HCT116 (cell line): ENCODE data around the gene DTNBP1. TPM values are rescaled to one million over a fixed set of nuclear protein-coding genes. Genes with fewer than 3 reads are reported as not detected.

Experiments
- ATAC-seq: fragments of 200-7000 bp; cut with Tn5 transposase; 2 replicates; pipeline ENCODE4 v1.9.1; 2020; ENCODE audit warnings: mild to moderate bottlenecking, moderate library complexity
- BruUV-seq: library from RNA; stranded (reverse); fragments of 400-500 nt; replicated peaks from 2 replicates; lab custom pipeline; 2021; lab: Mats Ljungman, UMichigan
- CTCF ChIA-PET: fragments of 300-600 bp; sonication (Branson Sonifier 250); formaldehyde crosslinking; loops from one replicate; lab custom pipeline; 2021; ENCODE audit warnings: antibody characterized with exemption; lab: Charles Lee
- POLR2A ChIA-PET: fragments of 300-600, 350-600 bp; sonication (Branson Sonifier 250); formaldehyde crosslinking; loops from one replicate; lab custom pipeline; 2021; ENCODE audit warnings: antibody characterized with exemption; lab: Charles Lee
- RAD21 ChIA-PET, 2 experiments: fragments of 300-600 bp; sonication (Branson Sonifier 250); formaldehyde crosslinking; loops; one replicate each; lab custom pipeline; 2023; ENCODE audit warnings: low total read pairs in 2 of 2; ENCODE audit not compliant: uncharacterized antibody in 2 of 2, unreplicated experiment in 2 of 2, low non-redundant PET in 1 of 2; lab: Charles Lee
- DNase-seq: peaks from one replicate; pipeline ENCODE4 v3.0.0-alpha.2; 2010; ENCODE audit warnings: low read depth, low spot score
- H2AFZ ChIP-seq: fragments of 200-600 bp; shearing (Covaris generic), sonication (generic); 2 replicates; pipeline ENCODE4 v1.6.1; 2017; ENCODE audit warnings: low read depth, mixed run types, mixed read lengths, antibody characterized with exemption, low read length; ENCODE audit not compliant: poor library complexity, severe bottlenecking
- H3K27ac ChIP-seq: 2 replicates; pipeline ENCODE4 v1.5.1; 2012; ENCODE audit warnings: low read depth, low read length
- H3K27me3 ChIP-seq: fragments of 200-600 bp; sonication (generic); 2 replicates; pipeline ENCODE4 v1.6.1; 2016; ENCODE audit warnings: mixed run types, low read length, mixed read lengths; ENCODE audit not compliant: insufficient read depth
- H3K36me3 ChIP-seq, 2 experiments: fragments of 200-500 bp in 1 of 2; fragments of 200-600 bp in 1 of 2; sonication (Bioruptor generic) in 1 of 2; sonication (generic) in 1 of 2; 2 replicates each; pipeline versions ENCODE4 v1.5.1 to v1.6.1; 2014 to 2016; ENCODE audit warnings: low read length in 2 of 2, inconsistent platforms in 1 of 2, mixed read lengths in 1 of 2, mixed run types in 1 of 2; ENCODE audit not compliant: insufficient read depth in 2 of 2, control insufficient read depth in 1 of 2
- H3K4me1 ChIP-seq, 2 experiments: fragments of 200-600 bp in 1 of 2; sonication (generic) in 1 of 2; 2 replicates each; pipeline versions ENCODE4 v1.5.1 to v1.6.1; 2012 to 2017; ENCODE audit warnings: low read length in 2 of 2, inconsistent platforms in 1 of 2, mild to moderate bottlenecking in 1 of 2, mixed read lengths in 1 of 2, mixed run types in 1 of 2, moderate library complexity in 1 of 2; ENCODE audit not compliant: insufficient read depth in 2 of 2, control insufficient read depth in 1 of 2
- H3K4me2 ChIP-seq: fragments of 200-600 bp; sonication (generic); 2 replicates; pipeline ENCODE4 v1.6.1; 2017; ENCODE audit warnings: mixed run types, low read length, mixed read lengths
- H3K4me3 ChIP-seq, 2 experiments: fragments of 200-600 bp in 1 of 2; sonication (generic) in 1 of 2; replicated peaks in 1 of 2; 2 replicates each; pipeline ENCODE4 v1.5.1; 2011 to 2016; ENCODE audit warnings: low read length in 2 of 2, control low read depth in 1 of 2, low read depth in 1 of 2, mild to moderate bottlenecking in 1 of 2, mixed read lengths in 1 of 2, mixed run types in 1 of 2
- H3K79me2 ChIP-seq: fragments of 200-600 bp; sonication (generic); 2 replicates; pipeline ENCODE4 v1.6.1; 2017; ENCODE audit warnings: mild to moderate bottlenecking, mixed run types, low read length, moderate library complexity, mixed read lengths; ENCODE audit not compliant: insufficient read depth
- H3K9ac ChIP-seq: fragments of 200-600 bp; sonication (generic); 2 replicates; pipeline ENCODE4 v1.6.1; 2016; ENCODE audit warnings: low read length, mixed read lengths
- H3K9me2 ChIP-seq: fragments of 200-600 bp; sonication (generic), shearing (Covaris generic); 2 replicates; pipeline ENCODE4 v1.6.1; 2017; ENCODE audit warnings: mixed run types, mild to moderate bottlenecking, moderate library complexity; ENCODE audit not compliant: insufficient read depth
- H3K9me3 ChIP-seq, 2 experiments: fragments of 200-500 bp in 1 of 2; fragments of 200-600 bp in 1 of 2; sonication (Bioruptor generic) in 1 of 2; sonication (generic) in 1 of 2; 2 replicates each; pipeline ENCODE4 v1.6.1; 2014 to 2017; ENCODE audit warnings: low read length in 2 of 2, mixed read lengths in 2 of 2, inconsistent platforms in 1 of 2, low read depth in 1 of 2, mild to moderate bottlenecking in 1 of 2, mixed run types in 1 of 2, moderate library complexity in 1 of 2; ENCODE audit not compliant: control insufficient read depth in 1 of 2, insufficient read depth in 1 of 2
- H4K20me1 ChIP-seq: fragments of 200-600 bp; sonication (generic), shearing (Covaris generic); 2 replicates; pipeline ENCODE4 v1.6.1; 2017; ENCODE audit warnings: mixed run types, mild to moderate bottlenecking, moderate library complexity; ENCODE audit not compliant: insufficient read depth
- CBX3 ChIP-seq: IDR thresholded peaks from 2 replicates; pipeline ENCODE4 v1.6.1; 2012; ENCODE audit warnings: low read depth
- EGR1 ChIP-seq: IDR thresholded peaks from 2 replicates; pipeline ENCODE4 v1.6.1; 2012; ENCODE audit warnings: low read depth
- ELF1 ChIP-seq: IDR thresholded peaks from 2 replicates; pipeline ENCODE4 v1.6.1; 2012; ENCODE audit warnings: low read depth, borderline replicate concordance
- EZH2 ChIP-seq: fragments of 200-600 bp; sonication (generic); IDR thresholded peaks from 2 replicates; pipeline ENCODE4 v1.6.1; 2017; ENCODE audit warnings: antibody characterized with exemption, mixed run types
- EZH2phosphoT487 ChIP-seq: fragments of 200-600 bp; IDR thresholded peaks from 2 replicates; pipeline ENCODE4 v1.6.1; 2018; ENCODE audit warnings: antibody characterized with exemption, borderline replicate concordance
- FOSL1 ChIP-seq: IDR thresholded peaks from 2 replicates; pipeline ENCODE4 v1.6.1; 2012; ENCODE audit warnings: low read depth
- POLR2AphosphoS5 ChIP-seq: IDR thresholded peaks from 2 replicates; pipeline ENCODE4 v1.6.1; 2011; ENCODE audit warnings: mild to moderate bottlenecking, low read depth, low read length, moderate library complexity
- RAD21 ChIP-seq: IDR thresholded peaks from 2 replicates; pipeline ENCODE4 v1.6.1; 2012; ENCODE audit warnings: low read depth, mild to moderate bottlenecking
- SP1 ChIP-seq: IDR thresholded peaks from 2 replicates; pipeline ENCODE4 v1.6.1; 2012; ENCODE audit warnings: low read depth
- SRF ChIP-seq: IDR thresholded peaks from 2 replicates; pipeline ENCODE4 v1.6.1; 2012; ENCODE audit warnings: low read depth
- TCF7L2 ChIP-seq: IDR thresholded peaks from 2 replicates; pipeline ENCODE4 v1.7.0; 2011; ENCODE audit warnings: borderline replicate concordance, inconsistent platforms; ENCODE audit not compliant: insufficient read depth, insufficient read length; ENCODE audit errors: extremely low read depth
- ZNF274 ChIP-seq: fragments of 200-500 bp; sonication (Bioruptor generic); IDR thresholded peaks from 2 replicates; pipeline ENCODE4 v1.6.1; 2014; ENCODE audit warnings: mild to moderate bottlenecking, low read depth, low read length, inconsistent platforms
- intact Hi-C: fragments of 100-400 bp; cut with micrococcal nuclease; formaldehyde crosslinking; loops from 2 replicates; pipeline ENCODE4 v1.10.0; 2022
- total RNA-seq: library from RNA; stranded (reverse); gene quantifications from one replicate; pipeline ENCODE4 v1.2.1, GENCODE V29; 2021; ENCODE audit not compliant: unreplicated experiment
- TF ChIP-seq, protein P1 (sequence below): IDR thresholded peaks from 2 replicates; pipeline ENCODE4 v1.6.1; 2012
- TF ChIP-seq, protein P2 (sequence below), 3 experiments: fragments of 200-600 bp in 1 of 3; sonication (generic) in 1 of 3; IDR thresholded peaks in 2 of 3; conservative IDR thresholded peaks in 1 of 3; 2 replicates each; pipeline ENCODE4 v1.5.1; 2012 to 2017; ENCODE audit warnings: low read depth in 2 of 3, low read length in 2 of 3, antibody characterized with exemption in 1 of 3, borderline replicate concordance in 1 of 3, control low read depth in 1 of 3, mild to moderate bottlenecking in 1 of 3, mixed read lengths in 1 of 3, mixed run types in 1 of 3, moderate library complexity in 1 of 3; ENCODE audit not compliant: insufficient read depth in 1 of 3
- TF ChIP-seq, protein P3 (sequence below): IDR thresholded peaks from 2 replicates; pipeline ENCODE4 v1.6.1; 2012

DTNBP1 gene
- total RNA-seq, 1 experiment from 2014 or later = 16.7 TPM

DNA sequence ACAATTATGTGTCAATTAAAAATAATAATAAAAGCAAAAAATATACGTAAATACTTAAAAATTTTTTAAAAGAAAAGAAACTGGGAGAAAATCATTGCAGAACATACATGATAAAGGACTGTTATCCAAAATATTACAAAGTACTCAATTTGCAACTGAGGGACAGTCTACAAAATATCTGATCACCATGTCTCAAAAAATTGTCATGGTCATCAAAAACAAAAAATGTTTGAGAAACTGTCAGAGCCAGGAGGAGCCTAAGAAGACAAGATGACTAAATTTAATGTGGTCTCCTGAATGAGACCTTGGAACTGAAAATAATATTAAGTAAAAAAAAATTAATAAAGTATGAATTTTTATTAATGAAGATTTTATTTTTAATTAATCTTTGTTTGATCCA, 43.5 kb downstream of the DTNBP1 start:
- no TSS peak for BruUV-seq
- no peak overlapping the region for H3K27ac ChIP-seq
- no peaks in the 10 kb centered on the region for H4K20me1 ChIP-seq
- H3K9ac ChIP-seq = no peak overlapping the region
- TF ChIP-seq, protein P1, sequence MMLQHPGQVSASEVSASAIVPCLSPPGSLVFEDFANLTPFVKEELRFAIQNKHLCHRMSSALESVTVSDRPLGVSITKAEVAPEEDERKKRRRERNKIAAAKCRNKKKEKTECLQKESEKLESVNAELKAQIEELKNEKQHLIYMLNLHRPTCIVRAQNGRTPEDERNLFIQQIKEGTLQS = no peak
- TF ChIP-seq ZNF274 (no peak), FOSL1 (no peak), EZH2 (no peak)
- H3K79me2 ChIP-seq = no peaks in the 10 kb centered on the region
- no peak overlapping the region for H3K4me2 ChIP-seq
- H3K9me2 ChIP-seq = no peaks in the 10 kb centered on the region
- ChIA-PET RAD21 (no interaction called here), CTCF (no interaction called here), POLR2A (no interaction called here)
- DNase-seq (no peak), ATAC-seq (no peak)
- no peaks in the 10 kb centered on the region for H3K4me1 ChIP-seq
- intact Hi-C loops = no loop called here
- no peak overlapping the region for H2AFZ ChIP-seq
- H3K27me3 ChIP-seq = no peaks in the 10 kb centered on the region
- H3K36me3 ChIP-seq = peaks cover 0 to 3% of the 10 kb centered on the region in 2 experiments; a peak in 1 of 4 replicates
- H3K9me3 ChIP-seq = no peaks in the 10 kb centered on the region
- no peak overlapping the region for H3K4me3 ChIP-seq

DNA sequence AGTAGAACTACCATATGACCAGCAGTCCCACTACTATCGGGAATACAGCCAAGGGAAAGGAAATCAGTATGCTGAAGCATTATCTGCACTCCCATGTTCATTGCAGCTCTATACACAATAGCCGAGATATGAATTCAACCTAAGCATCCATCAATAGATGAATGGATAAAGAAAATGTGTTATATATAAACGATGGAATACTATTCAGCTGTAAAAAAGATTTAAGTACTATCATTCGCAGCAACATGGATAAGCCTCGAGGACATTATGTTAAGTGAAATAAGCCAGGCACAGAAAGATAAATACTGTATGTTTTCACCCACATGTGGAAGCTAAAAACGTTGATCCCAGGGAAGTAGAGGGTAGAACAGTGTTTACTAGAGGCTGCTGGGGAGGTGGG, 44.1 kb downstream of the DTNBP1 start:
- ChIA-PET RAD21 (no interaction called here), CTCF (no interaction called here), POLR2A (no interaction called here)
- Histone ChIP-seq H3K4me2 (no peak overlapping the region), H3K9me2 (no peaks in the 10 kb centered on the region), H3K4me1 (no peaks in the 10 kb centered on the region), H3K36me3 (peaks cover 0 to 3% of the 10 kb centered on the region in 2 experiments; a peak in 1 of 4 replicates), H3K27me3 (no peaks in the 10 kb centered on the region), H3K27ac (no peak overlapping the region), H2AFZ (no peak overlapping the region), H3K79me2 (no peaks in the 10 kb centered on the region), H4K20me1 (no peaks in the 10 kb centered on the region), H3K9ac (no peak overlapping the region), H3K9me3 (no peaks in the 10 kb centered on the region), H3K4me3 (no peak overlapping the region)
- intact Hi-C loops = no loop called here
- no TSS peak for BruUV-seq
- ATAC-seq = no peak
- TF ChIP-seq, protein P2, sequence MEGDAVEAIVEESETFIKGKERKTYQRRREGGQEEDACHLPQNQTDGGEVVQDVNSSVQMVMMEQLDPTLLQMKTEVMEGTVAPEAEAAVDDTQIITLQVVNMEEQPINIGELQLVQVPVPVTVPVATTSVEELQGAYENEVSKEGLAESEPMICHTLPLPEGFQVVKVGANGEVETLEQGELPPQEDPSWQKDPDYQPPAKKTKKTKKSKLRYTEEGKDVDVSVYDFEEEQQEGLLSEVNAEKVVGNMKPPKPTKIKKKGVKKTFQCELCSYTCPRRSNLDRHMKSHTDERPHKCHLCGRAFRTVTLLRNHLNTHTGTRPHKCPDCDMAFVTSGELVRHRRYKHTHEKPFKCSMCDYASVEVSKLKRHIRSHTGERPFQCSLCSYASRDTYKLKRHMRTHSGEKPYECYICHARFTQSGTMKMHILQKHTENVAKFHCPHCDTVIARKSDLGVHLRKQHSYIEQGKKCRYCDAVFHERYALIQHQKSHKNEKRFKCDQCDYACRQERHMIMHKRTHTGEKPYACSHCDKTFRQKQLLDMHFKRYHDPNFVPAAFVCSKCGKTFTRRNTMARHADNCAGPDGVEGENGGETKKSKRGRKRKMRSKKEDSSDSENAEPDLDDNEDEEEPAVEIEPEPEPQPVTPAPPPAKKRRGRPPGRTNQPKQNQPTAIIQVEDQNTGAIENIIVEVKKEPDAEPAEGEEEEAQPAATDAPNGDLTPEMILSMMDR (IDR thresholded peaks at IDR 0.05 in 2 of 3, conservative IDR thresholded peaks at IDR 0.05 in 1 of 3; ENCODE audit: borderline replicate concordance in 1 of 3, insufficient read depth in 1 of 3, low read depth in 2 of 3, low read length in 2 of 3) = no peak
- TF ChIP-seq CBX3 (no peak), TCF7L2 (no peak), EZH2phosphoT487 (no peak), FOSL1 (no peak), SRF (no peak), RAD21 (no peak), POLR2AphosphoS5 (no peak), SP1 (no peak), ELF1 (no peak), EGR1 (no peak)
- TF ChIP-seq, protein P3, sequence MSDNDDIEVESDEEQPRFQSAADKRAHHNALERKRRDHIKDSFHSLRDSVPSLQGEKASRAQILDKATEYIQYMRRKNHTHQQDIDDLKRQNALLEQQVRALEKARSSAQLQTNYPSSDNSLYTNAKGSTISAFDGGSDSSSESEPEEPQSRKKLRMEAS = no peak
- no peak for DNase-seq
